SK-N-SH (cell line): ENCODE results near the gene PEPD. TPM values are rescaled to one million over a fixed set of nuclear protein-coding genes. Genes with fewer than 3 reads are reported as not detected.

Experiments
- CTCF ChIA-PET: fragments of 300-600, 350-600 bp; formaldehyde crosslinking; extraction: SDS; loops from one replicate; lab custom pipeline; 2021; lab: Yijun Ruan, JAX
- POLR2A ChIA-PET: fragments of 350-600 bp; sonication (Branson Sonifier 250); formaldehyde crosslinking; extraction: SDS; loops from one replicate; lab custom pipeline; 2020; ENCODE audit warnings: antibody characterized with exemption, inconsistent platforms; lab: Yijun Ruan, JAX
- DNase-seq: peaks from one replicate; pipeline ENCODE4 v3.0.0; 2012
- H2AFZ ChIP-seq: fragments of 200-600 bp; sonication (generic); 2 replicates; pipeline ENCODE4 v1.8.1; 2016; ENCODE audit warnings: antibody characterized with exemption, mild to moderate bottlenecking, low read depth
- H3F3A ChIP-seq: fragments of 200-600 bp; sonication (generic); replicated peaks from 2 replicates; pipeline ENCODE3; 2016; ENCODE audit warnings: antibody characterized with exemption, mild to moderate bottlenecking; ENCODE audit not compliant: insufficient read depth
- H3K27ac ChIP-seq, 2 experiments: fragments of 200-500 bp in 1 of 2; fragments of 200-600 bp in 1 of 2; sonication (Bioruptor generic) in 1 of 2; sonication (generic), shearing (Covaris generic) in 1 of 2; 2 replicates each; pipeline versions ENCODE4 v1.5.1 to v1.6.1; 2014 to 2016; ENCODE audit warnings: low read depth in 2 of 2, inconsistent platforms in 1 of 2, low read length in 1 of 2, mild to moderate bottlenecking in 1 of 2, mixed read lengths in 1 of 2
- H3K27me3 ChIP-seq: fragments of 200-600 bp; sonication (generic), shearing (Covaris generic); 2 replicates; pipeline ENCODE4 v1.6.1; 2016; ENCODE audit warnings: mixed run types; ENCODE audit not compliant: insufficient read depth
- H3K36me3 ChIP-seq, 2 experiments: fragments of 200-500 bp in 1 of 2; fragments of 200-600 bp in 1 of 2; sonication (Bioruptor generic) in 1 of 2; sonication (generic) in 1 of 2; replicated peaks in 1 of 2; 2 replicates each; pipeline versions ENCODE3 to v1.5.1; 2014 to 2016; ENCODE audit warnings: low read length in 1 of 2, mild to moderate bottlenecking in 1 of 2; ENCODE audit not compliant: insufficient read depth in 2 of 2, control insufficient read depth in 1 of 2
- H3K4me1 ChIP-seq, 2 experiments: fragments of 200-500 bp in 1 of 2; fragments of 200-600 bp in 1 of 2; sonication (Bioruptor generic) in 1 of 2; sonication (generic), shearing (Covaris generic) in 1 of 2; 2 replicates each; pipeline versions ENCODE4 v1.5.1 to v1.6.1; 2014 to 2016; ENCODE audit warnings: low read depth in 1 of 2, low read length in 1 of 2, mixed run types in 1 of 2; ENCODE audit not compliant: insufficient read depth in 2 of 2, control insufficient read depth in 1 of 2
- H3K4me2 ChIP-seq: fragments of 200-600 bp; sonication (generic), shearing (Covaris generic); 2 replicates; pipeline ENCODE4 v1.6.1; 2017; ENCODE audit warnings: mixed run types
- H3K4me3 ChIP-seq, 2 experiments: fragments of 200-500 bp in 1 of 2; fragments of 200-600 bp in 1 of 2; sonication (Bioruptor generic) in 1 of 2; sonication (generic), shearing (Covaris generic) in 1 of 2; 2 replicates each; pipeline versions ENCODE4 v1.5.1 to v1.8.1; 2014 to 2016; ENCODE audit warnings: low read depth in 2 of 2, inconsistent platforms in 1 of 2, low read length in 1 of 2, mild to moderate bottlenecking in 1 of 2, mixed read lengths in 1 of 2, moderate library complexity in 1 of 2
- H3K79me2 ChIP-seq: fragments of 200-600 bp; sonication (generic); 2 replicates; pipeline ENCODE4 v1.8.1; 2017; ENCODE audit warnings: mild to moderate bottlenecking; ENCODE audit not compliant: insufficient read depth
- H3K9ac ChIP-seq: fragments of 200-600 bp; sonication (generic); 2 replicates; pipeline ENCODE4 v1.6.1; 2017; ENCODE audit warnings: mixed run types
- H3K9me2 ChIP-seq: fragments of 200-600 bp; sonication (generic); 2 replicates; pipeline ENCODE4 v1.6.1; 2017; ENCODE audit warnings: mixed run types
- H3K9me3 ChIP-seq: fragments of 200-600 bp; sonication (generic); 2 replicates; pipeline ENCODE4 v1.6.1; 2017; ENCODE audit warnings: mixed run types, mild to moderate bottlenecking, moderate library complexity
- H4K20me1 ChIP-seq: fragments of 200-600 bp; sonication (generic); 2 replicates; pipeline ENCODE4 v1.6.1; 2017; ENCODE audit warnings: mild to moderate bottlenecking, mixed run types; ENCODE audit not compliant: insufficient read depth
- EP300 ChIP-seq, 2 experiments: IDR thresholded peaks; 2 replicates each; pipeline versions ENCODE4 v1.4.0 to v1.6.1; 2012; ENCODE audit warnings: borderline replicate concordance in 1 of 2, low read depth in 1 of 2, low read length in 1 of 2
- EZH2phosphoT487 ChIP-seq: fragments of 200-600 bp; sonication (generic); IDR thresholded peaks from 2 replicates; pipeline ENCODE4 v1.6.1; 2017; ENCODE audit warnings: low read depth, mixed run types, mild to moderate bottlenecking, antibody characterized with exemption, moderate library complexity, borderline replicate concordance
- FOSL2 ChIP-seq: IDR thresholded peaks from 2 replicates; pipeline ENCODE4 v1.4.0; 2012; ENCODE audit warnings: low read depth, mild to moderate bottlenecking, moderate library complexity, borderline replicate concordance
- FOXJ3 ChIP-seq: sonication (generic); formaldehyde crosslinking; IDR thresholded peaks from 2 replicates; pipeline ENCODE4 v1.5.1; 2020; ENCODE audit warnings: mild to moderate bottlenecking, missing genetic modification reagents
- NFIC ChIP-seq: IDR thresholded peaks from 2 replicates; pipeline ENCODE4 v1.4.0; 2012; ENCODE audit warnings: borderline replicate concordance
- NRF1 ChIP-seq: IDR thresholded peaks from 2 replicates; pipeline ENCODE4 v1.6.1; 2012; ENCODE audit warnings: low read depth, mild to moderate bottlenecking, low read length
- POLR2AphosphoS5 ChIP-seq: IDR thresholded peaks from 2 replicates; pipeline ENCODE4 v1.6.1; 2012; ENCODE audit warnings: low read depth, low read length
- RCOR1 ChIP-seq: fragments of 150-350 bp; IDR thresholded peaks from 2 replicates; pipeline ENCODE4 v1.6.1; 2017; ENCODE audit warnings: antibody characterized with exemption, low read length
- RFX5 ChIP-seq: IDR thresholded peaks from 2 replicates; pipeline ENCODE4 v1.6.1; 2012; ENCODE audit warnings: mild to moderate bottlenecking, improper control_type of control experiment, low read length
- RXRA ChIP-seq: IDR thresholded peaks from 2 replicates; pipeline ENCODE4 v1.4.0; 2012; ENCODE audit warnings: low read depth, mild to moderate bottlenecking, borderline replicate concordance
- SIN3A ChIP-seq: IDR thresholded peaks from 2 replicates; pipeline ENCODE4 v1.6.1; 2012; ENCODE audit warnings: low read depth, mild to moderate bottlenecking, low read length, moderate library complexity, borderline replicate concordance
- TCF12 ChIP-seq: IDR thresholded peaks from 2 replicates; pipeline ENCODE4 v1.4.0; 2012
- YY1 ChIP-seq: IDR thresholded peaks from 2 replicates; pipeline ENCODE4 v1.4.0; 2012; ENCODE audit warnings: low read depth, mild to moderate bottlenecking
- WGBS: methylation state at CpG from one replicate; pipeline ENCODE4 v1.1.6; 2017; ENCODE audit warnings: low lambda C conversion rate; 5-methylcytosine and 5-hydroxymethylcytosine counted together
- polyA plus RNA-seq, 3 experiments: library from polyadenylated mRNA; depleted of rRNA; stranded (reverse); fragments of >200 nt; gene quantifications; 2 replicates each; pipeline ENCODE4 v1.2.3, GENCODE V29; 2012
- TF ChIP-seq, protein P1 (sequence below): fragments of 200-600 bp; sonication (generic); IDR thresholded peaks from 2 replicates; pipeline ENCODE4 v1.6.1; 2017; ENCODE audit warnings: antibody characterized with exemption, mild to moderate bottlenecking, moderate library complexity
- TF ChIP-seq, protein P2 (sequence below): IDR thresholded peaks from 2 replicates; pipeline ENCODE4 v1.4.0; 2012; ENCODE audit warnings: low read depth, borderline replicate concordance

Gene PEPD
- polyA plus RNA-seq, 1 of the 3 experiments (the other 2 are of a cell fraction) = 88.9 TPM

DNA sequence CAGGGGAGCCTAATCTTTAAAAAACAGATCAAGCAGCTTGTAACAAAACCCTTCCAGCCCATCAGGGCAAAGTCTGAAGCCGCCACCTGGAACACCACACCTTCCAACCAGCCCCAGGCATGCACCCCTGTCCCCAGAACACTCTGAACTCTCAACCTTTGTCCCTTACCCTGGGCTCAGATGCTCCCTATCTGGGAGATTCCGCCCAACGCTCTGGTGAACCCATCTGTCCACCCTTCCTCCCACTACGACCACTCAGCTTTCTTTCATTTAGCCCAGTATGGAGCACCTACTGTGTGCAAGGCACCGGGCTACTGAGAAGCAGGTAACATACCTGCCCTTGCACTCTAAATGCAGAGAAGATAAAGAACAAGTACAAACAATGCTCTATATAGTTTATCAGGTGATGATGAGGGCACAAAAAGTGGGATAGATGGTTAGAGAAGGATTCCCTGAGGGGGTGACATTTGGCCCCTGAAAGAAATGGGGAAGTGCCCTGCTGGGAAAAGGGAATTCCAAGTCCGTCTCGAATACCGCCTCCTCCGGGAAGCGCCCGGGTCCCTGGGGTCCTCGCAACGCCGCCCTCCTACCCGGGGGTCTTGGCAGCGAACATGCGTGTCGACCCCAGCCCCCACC lies 629 bp downstream of the PEPD start:
- peak overlapping the region in 1 of 2 experiments; percentile 47; a peak in 1 of 4 replicates for H3K27ac ChIP-seq
- H3K9me2 ChIP-seq = no peaks in the 10 kb centered on the region
- H3K4me3 ChIP-seq = peak overlapping the region; percentile 86 to 93
- peaks cover 0 to 20% of the 10 kb centered on the region in 2 experiments; a peak in 2 of 4 replicates for H3K4me1 ChIP-seq
- ChIA-PET CTCF (interaction anchor here (0.6 to 2.3 kb wide), 7 partner anchors 27 to 575 kb away, joined by 3 to 6 read pairs (median 4); no protein-coding TSS in a partner anchor), POLR2A (interaction anchor here (0.8 to 3.0 kb wide), 6 partner anchors 13 to 243 kb away, joined by 3 to 17 read pairs (median 5); no protein-coding TSS in a partner anchor)
- no peak for DNase-seq
- peak overlapping the region; percentile 82 for H3K9ac ChIP-seq
- no peaks in the 10 kb centered on the region for H3K9me3 ChIP-seq
- H4K20me1 ChIP-seq = no peaks in the 10 kb centered on the region
- peak overlapping the region; percentile 92 for H3K4me2 ChIP-seq
- H3F3A ChIP-seq = peaks cover 3% of the 10 kb centered on the region
- TF ChIP-seq POLR2AphosphoS5 (no peak), TCF12 (no peak), FOXJ3 (no peak), RXRA (no peak), RFX5 (no peak), FOSL2 (no peak), RCOR1 (no peak), NRF1 (no peak), EZH2phosphoT487 (no peak), EP300 (IDR thresholded peaks at IDR 0.05; ENCODE audit: borderline replicate concordance in 1 of 2, low read depth in 1 of 2, low read length in 1 of 2) (no peak), NFIC (no peak), SIN3A (no peak), YY1 (no peak)
- TF ChIP-seq, protein P1, sequence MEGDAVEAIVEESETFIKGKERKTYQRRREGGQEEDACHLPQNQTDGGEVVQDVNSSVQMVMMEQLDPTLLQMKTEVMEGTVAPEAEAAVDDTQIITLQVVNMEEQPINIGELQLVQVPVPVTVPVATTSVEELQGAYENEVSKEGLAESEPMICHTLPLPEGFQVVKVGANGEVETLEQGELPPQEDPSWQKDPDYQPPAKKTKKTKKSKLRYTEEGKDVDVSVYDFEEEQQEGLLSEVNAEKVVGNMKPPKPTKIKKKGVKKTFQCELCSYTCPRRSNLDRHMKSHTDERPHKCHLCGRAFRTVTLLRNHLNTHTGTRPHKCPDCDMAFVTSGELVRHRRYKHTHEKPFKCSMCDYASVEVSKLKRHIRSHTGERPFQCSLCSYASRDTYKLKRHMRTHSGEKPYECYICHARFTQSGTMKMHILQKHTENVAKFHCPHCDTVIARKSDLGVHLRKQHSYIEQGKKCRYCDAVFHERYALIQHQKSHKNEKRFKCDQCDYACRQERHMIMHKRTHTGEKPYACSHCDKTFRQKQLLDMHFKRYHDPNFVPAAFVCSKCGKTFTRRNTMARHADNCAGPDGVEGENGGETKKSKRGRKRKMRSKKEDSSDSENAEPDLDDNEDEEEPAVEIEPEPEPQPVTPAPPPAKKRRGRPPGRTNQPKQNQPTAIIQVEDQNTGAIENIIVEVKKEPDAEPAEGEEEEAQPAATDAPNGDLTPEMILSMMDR = no peak
- TF ChIP-seq, protein P2, sequence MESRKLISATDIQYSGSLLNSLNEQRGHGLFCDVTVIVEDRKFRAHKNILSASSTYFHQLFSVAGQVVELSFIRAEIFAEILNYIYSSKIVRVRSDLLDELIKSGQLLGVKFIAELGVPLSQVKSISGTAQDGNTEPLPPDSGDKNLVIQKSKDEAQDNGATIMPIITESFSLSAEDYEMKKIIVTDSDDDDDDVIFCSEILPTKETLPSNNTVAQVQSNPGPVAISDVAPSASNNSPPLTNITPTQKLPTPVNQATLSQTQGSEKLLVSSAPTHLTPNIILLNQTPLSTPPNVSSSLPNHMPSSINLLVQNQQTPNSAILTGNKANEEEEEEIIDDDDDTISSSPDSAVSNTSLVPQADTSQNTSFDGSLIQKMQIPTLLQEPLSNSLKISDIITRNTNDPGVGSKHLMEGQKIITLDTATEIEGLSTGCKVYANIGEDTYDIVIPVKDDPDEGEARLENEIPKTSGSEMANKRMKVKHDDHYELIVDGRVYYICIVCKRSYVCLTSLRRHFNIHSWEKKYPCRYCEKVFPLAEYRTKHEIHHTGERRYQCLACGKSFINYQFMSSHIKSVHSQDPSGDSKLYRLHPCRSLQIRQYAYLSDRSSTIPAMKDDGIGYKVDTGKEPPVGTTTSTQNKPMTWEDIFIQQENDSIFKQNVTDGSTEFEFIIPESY = no peak
- H2AFZ ChIP-seq = peak overlapping the region; percentile 90
- peaks cover 19% of the 10 kb centered on the region; the same call in 1 of the 2 replicates for H3K79me2 ChIP-seq
- WGBS = 36% methylated on average over 8 of the region's 18 CpGs
- no peaks in the 10 kb centered on the region for H3K36me3 ChIP-seq
- no peaks in the 10 kb centered on the region for H3K27me3 ChIP-seq
